OCI-LY7 (cell line): ENCODE data around the gene TSPYL1. TPM values are rescaled to one million over a fixed set of nuclear protein-coding genes. Genes with fewer than 3 reads are reported as not detected.
A peak's percentile ranks its signal among the peaks of the same experiment; 100 is the strongest.

ENCODE experiments used
- BruUV-seq: library from RNA; stranded (reverse); fragments of 400-500 nt; replicated peaks from 2 replicates; lab custom pipeline; 2021; lab: Mats Ljungman, UMichigan
- CTCF ChIA-PET: fragments of 300-600 bp; sonication (Branson Sonifier 250); formaldehyde crosslinking; loops from one replicate; lab custom pipeline; 2022; ENCODE audit warnings: antibody characterized with exemption; ENCODE audit not compliant: unreplicated experiment; lab: Charles Lee
- POLR2A ChIA-PET: fragments of 300-600 bp; sonication (Branson Sonifier 250); formaldehyde crosslinking; loops from one replicate; lab custom pipeline; 2022; ENCODE audit warnings: antibody characterized with exemption; lab: Charles Lee
- DNase-seq: peaks from one replicate; pipeline ENCODE4 v3.0.0-alpha.2; 2015; ENCODE audit warnings: low spot score
- H2AFZ ChIP-seq: fragments of 200-600 bp; sonication (generic), shearing (Covaris generic); 2 replicates; pipeline ENCODE4 v1.6.1; 2014; ENCODE audit warnings: mild to moderate bottlenecking, antibody characterized with exemption, low read length, moderate library complexity
- H3K27ac ChIP-seq: fragments of 200-600 bp; sonication (generic); 2 replicates; pipeline ENCODE4 v1.5.1; 2014; ENCODE audit warnings: mixed run types, low read depth, mild to moderate bottlenecking, moderate library complexity, low read length, inconsistent platforms; ENCODE audit not compliant: poor library complexity, severe bottlenecking
- H3K36me3 ChIP-seq: fragments of 200-600 bp; sonication (generic); 2 replicates; pipeline ENCODE4 v1.6.1; 2014; ENCODE audit warnings: mild to moderate bottlenecking, antibody characterized with exemption, low read length, moderate library complexity, mixed read lengths; ENCODE audit not compliant: insufficient read depth
- H3K4me1 ChIP-seq: fragments of 200-600 bp; sonication (generic); 2 replicates; pipeline ENCODE4 v1.5.1; 2014; ENCODE audit warnings: mild to moderate bottlenecking, low read length; ENCODE audit not compliant: insufficient read depth, poor library complexity, severe bottlenecking
- H3K4me2 ChIP-seq: fragments of 200-600 bp; sonication (generic); 2 replicates; pipeline ENCODE4 v1.6.1; 2014; ENCODE audit warnings: mild to moderate bottlenecking, low read length
- H3K4me3 ChIP-seq: fragments of 200-600 bp; sonication (generic); 2 replicates; pipeline ENCODE4 v1.5.1; 2014; ENCODE audit warnings: mild to moderate bottlenecking, low read depth, low read length; ENCODE audit not compliant: poor library complexity, severe bottlenecking
- H3K79me2 ChIP-seq: fragments of 200-600 bp; sonication (generic); 2 replicates; pipeline ENCODE4 v1.6.1; 2016; ENCODE audit warnings: low read depth, mild to moderate bottlenecking, low read length, moderate library complexity, mixed read lengths; ENCODE audit not compliant: insufficient read depth
- H3K9me2 ChIP-seq: fragments of 200-600 bp; sonication (generic); 2 replicates; pipeline ENCODE4 v1.6.1; 2016; ENCODE audit warnings: mild to moderate bottlenecking, low read length, mixed read lengths; ENCODE audit not compliant: insufficient read depth
- H3K9me3 ChIP-seq: fragments of 200-600 bp; sonication (generic); 2 replicates; pipeline ENCODE4 v1.6.1; 2014; ENCODE audit warnings: mild to moderate bottlenecking, mixed run types, low read length, mixed read lengths
- H4K20me1 ChIP-seq: fragments of 200-600 bp; sonication (generic); 2 replicates; pipeline ENCODE4 v1.6.1; 2014; ENCODE audit warnings: mild to moderate bottlenecking, antibody characterized with exemption, low read length, moderate library complexity, mixed read lengths; ENCODE audit not compliant: insufficient read depth
- EZH2phosphoT487 ChIP-seq: fragments of 200-600 bp; sonication (generic); IDR thresholded peaks from 2 replicates; pipeline ENCODE4 v1.6.1; 2018; ENCODE audit warnings: low read depth, borderline replicate concordance, mild to moderate bottlenecking, mixed run types, antibody characterized with exemption, low read length, moderate library complexity, mixed read lengths
- intact Hi-C: fragments of 100-400 bp; cut with micrococcal nuclease; formaldehyde crosslinking; loops from one replicate; pipeline ENCODE4 v1.10.0; 2022; ENCODE audit not compliant: unreplicated experiment
- total RNA-seq, 2 experiments: library from RNA; depleted of rRNA in 1 of 2; stranded (reverse); fragments of >200 nt in 1 of 2; shearing (Covaris generic) in 1 of 2; gene quantifications; 2 replicates each; pipeline ENCODE4 v1.2.3, GENCODE V29; 2014 to 2022
- TF ChIP-seq, protein P1 (sequence below): fragments of 200-600 bp; sonication (generic); conservative IDR thresholded peaks from 2 replicates; pipeline ENCODE4 v1.5.1; 2014; ENCODE audit warnings: mild to moderate bottlenecking, antibody characterized with exemption, low read length, moderate library complexity, mixed read lengths

TSPYL1 gene
- total RNA-seq, 2 experiments from 2014 or later = 32.8 to 50.3 TPM

DNA sequence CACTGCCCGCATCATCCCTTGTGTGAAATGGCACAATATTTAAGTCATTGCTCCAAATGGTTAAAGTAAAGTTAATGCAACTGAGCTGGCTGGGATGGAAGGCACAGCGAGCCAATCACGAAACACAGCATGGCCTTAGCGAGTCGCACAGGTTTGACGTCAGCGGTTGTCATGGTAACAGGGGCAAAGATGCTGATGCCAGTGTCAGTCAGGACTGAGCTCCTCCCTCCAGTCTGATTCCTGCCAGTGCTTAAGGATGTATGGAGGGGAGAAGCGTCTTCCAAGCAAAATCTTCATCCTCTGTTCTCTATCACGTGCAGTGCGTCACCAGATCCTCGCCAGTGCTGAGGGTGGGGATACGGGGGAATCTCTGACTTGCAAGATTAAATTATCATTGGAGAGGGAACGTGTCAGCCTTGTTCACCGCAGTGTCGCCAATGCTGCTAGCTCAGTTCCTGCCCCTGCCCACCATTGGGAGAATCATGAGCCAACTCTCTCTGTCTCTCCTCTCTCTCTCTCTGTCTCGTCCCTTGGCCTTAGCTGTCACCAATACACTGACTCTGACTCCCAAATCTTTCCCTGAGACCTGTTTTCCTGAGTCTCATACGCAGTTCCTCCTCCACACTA, 50.3 kb downstream of the TSPYL1 start:
- TF ChIP-seq, protein P1, sequence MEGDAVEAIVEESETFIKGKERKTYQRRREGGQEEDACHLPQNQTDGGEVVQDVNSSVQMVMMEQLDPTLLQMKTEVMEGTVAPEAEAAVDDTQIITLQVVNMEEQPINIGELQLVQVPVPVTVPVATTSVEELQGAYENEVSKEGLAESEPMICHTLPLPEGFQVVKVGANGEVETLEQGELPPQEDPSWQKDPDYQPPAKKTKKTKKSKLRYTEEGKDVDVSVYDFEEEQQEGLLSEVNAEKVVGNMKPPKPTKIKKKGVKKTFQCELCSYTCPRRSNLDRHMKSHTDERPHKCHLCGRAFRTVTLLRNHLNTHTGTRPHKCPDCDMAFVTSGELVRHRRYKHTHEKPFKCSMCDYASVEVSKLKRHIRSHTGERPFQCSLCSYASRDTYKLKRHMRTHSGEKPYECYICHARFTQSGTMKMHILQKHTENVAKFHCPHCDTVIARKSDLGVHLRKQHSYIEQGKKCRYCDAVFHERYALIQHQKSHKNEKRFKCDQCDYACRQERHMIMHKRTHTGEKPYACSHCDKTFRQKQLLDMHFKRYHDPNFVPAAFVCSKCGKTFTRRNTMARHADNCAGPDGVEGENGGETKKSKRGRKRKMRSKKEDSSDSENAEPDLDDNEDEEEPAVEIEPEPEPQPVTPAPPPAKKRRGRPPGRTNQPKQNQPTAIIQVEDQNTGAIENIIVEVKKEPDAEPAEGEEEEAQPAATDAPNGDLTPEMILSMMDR = no peak
- TF ChIP-seq EZH2phosphoT487 = no peak
- H4K20me1 ChIP-seq = no peaks in the 10 kb centered on the region
- no peaks in the 10 kb centered on the region for H3K9me2 ChIP-seq
- H3K27ac ChIP-seq = no peak overlapping the region
- no TSS peak for BruUV-seq
- H3K79me2 ChIP-seq = no peaks in the 10 kb centered on the region
- H3K4me2 ChIP-seq = no peak overlapping the region
- no peaks in the 10 kb centered on the region for H3K4me1 ChIP-seq
- ChIA-PET CTCF (interaction anchor here (0.5 kb wide), 1 partner anchor 345 kb away, joined by 4 read pairs; no protein-coding TSS in a partner anchor), POLR2A (interaction anchor here (0.6 to 1.4 kb wide), 3 partner anchors 14 to 435 kb away, joined by 3 to 4 read pairs (median 3); no protein-coding TSS in a partner anchor)
- peak; percentile 6 for DNase-seq
- no peak overlapping the region for H2AFZ ChIP-seq
- H3K4me3 ChIP-seq = no peak overlapping the region
- intact Hi-C loops = no loop called here
- H3K9me3 ChIP-seq = no peaks in the 10 kb centered on the region
- H3K36me3 ChIP-seq = no peaks in the 10 kb centered on the region

Other genes with a start within 250 kb of the TSPYL1 start
- gene FRK, start 219.0 kb downstream of the TSPYL1 start, total RNA-seq (2014; rRNA removed; shearing (Covaris generic)) = 0.10 and 0.13 TPM in 2 replicates
- 0.46 TPM in 2 replicates for gene FRK, start 219.0 kb downstream of the TSPYL1 start, total RNA-seq (2022)
- gene NT5DC1, start 179.1 kb downstream of the TSPYL1 start, total RNA-seq (2014; rRNA removed; shearing (Covaris generic)) = 11.3 and 20.5 TPM in 2 replicates
- gene NT5DC1, start 179.1 kb downstream of the TSPYL1 start, total RNA-seq (2022) = 58.8 and 65.0 TPM in 2 replicates
- gene COL10A1, start 153.8 kb downstream of the TSPYL1 start, total RNA-seq (2014; rRNA removed; shearing (Covaris generic)) = not detected in 2 replicates
- gene COL10A1, start 153.8 kb downstream of the TSPYL1 start, total RNA-seq (2022) = not detected in 2 replicates
- 12.6 and 14.8 TPM in 2 replicates for gene TSPYL4, start 25.9 kb downstream of the TSPYL1 start, total RNA-seq (2014; rRNA removed; shearing (Covaris generic))
- gene TSPYL4, start 25.9 kb downstream of the TSPYL1 start, total RNA-seq (2022) = 16.2 and 17.6 TPM in 2 replicates
- 3.9 and 5.3 TPM in 2 replicates for gene DSE, start 91.0 kb upstream of the TSPYL1 start, total RNA-seq (2014; rRNA removed; shearing (Covaris generic))
- gene DSE, start 91.0 kb upstream of the TSPYL1 start, total RNA-seq (2022) = 6.2 and 7.6 TPM in 2 replicates
- not detected in 2 replicates for gene CALHM6, start 181.4 kb upstream of the TSPYL1 start, total RNA-seq (2014; rRNA removed; shearing (Covaris generic))
- gene CALHM6, start 181.4 kb upstream of the TSPYL1 start, total RNA-seq (2022) = 0.79 and 1.8 TPM in 2 replicates
- gene CALHM5, start 231.7 kb upstream of the TSPYL1 start, total RNA-seq (2014; rRNA removed; shearing (Covaris generic)) = not detected in 2 replicates
- not detected in 2 replicates for gene CALHM5, start 231.7 kb upstream of the TSPYL1 start, total RNA-seq (2022)